HG02840 (cell line): ENCODE results near the gene MRFAP1.

Experiments
- ATAC-seq: cut with Tn5 transposase; IDR thresholded peaks from one replicate; pipeline ENCODE4 v1.9.1; 2021; ENCODE audit warnings: mild to moderate bottlenecking, moderate library complexity, moderate number of reproducible peaks; ENCODE audit not compliant: unreplicated experiment, low FRiP score

Gene MRFAP1

GRCh38 chr4:6688879-6689505 lies 48.5 kb downstream of the MRFAP1 start:
- ATAC-seq, result no peak

- no peak for ATAC-seq
These were observed 49.0 kb downstream of the MRFAP1 start for GRCh38 chr4:6689506-6689960.
